Heart left ventricle (tissue), 16 donors: ENCODE data around the gene IGHMBP2. TPM values are rescaled to one million over a fixed set of nuclear protein-coding genes. Genes with fewer than 3 reads are reported as not detected.

Experiments used
- ATAC-seq, 4 donors: fragments of 200-7000 bp; cut with Tn5 transposase; one replicate each; pipeline ENCODE4 v1.9.1; 2020 to 2022; ENCODE audit warnings: moderate library complexity in 4 of 4, mild to moderate bottlenecking in 3 of 4, moderate number of reproducible peaks in 1 of 4
- DNase-seq, 5 donors: peaks; one replicate each; pipeline ENCODE4 v3.0.0-alpha.2; 2020
- H3K27ac ChIP-seq, 12 donors: fragments of 200-600 bp; sonication (generic) in 4 of 12; one replicate each; pipeline versions ENCODE4 v1.5.0 to v1.8.0; 2016 to 2022; ENCODE audit warnings: mild to moderate bottlenecking in 2 of 12
- H3K27me3 ChIP-seq, 9 donors: fragments of 200-600 bp; sonication (generic) in 2 of 9; one replicate each; pipeline versions ENCODE4 v1.5.1 to v1.8.0; 2016 to 2022; ENCODE audit warnings: mild to moderate bottlenecking in 3 of 9
- H3K36me3 ChIP-seq, 9 donors: fragments of 200-600 bp; sonication (generic) in 2 of 9; one replicate each; pipeline versions ENCODE4 v1.5.0 to v1.8.0; 2018 to 2022; ENCODE audit warnings: mild to moderate bottlenecking in 2 of 9
- H3K4me1 ChIP-seq, 12 donors: fragments of 200-600 bp; sonication (generic) in 4 of 12; one replicate each; pipeline versions ENCODE4 v1.5.0 to v1.8.0; 2016 to 2022; ENCODE audit warnings: mild to moderate bottlenecking in 3 of 12
- H3K4me3 ChIP-seq, 12 donors: fragments of 200-600 bp; sonication (generic) in 4 of 12; one replicate each; pipeline versions ENCODE4 v1.5.0 to v1.8.0; 2017 to 2022; ENCODE audit warnings: mild to moderate bottlenecking in 9 of 12, moderate library complexity in 4 of 12
- H3K9me3 ChIP-seq, 12 donors: fragments of 200-600 bp; sonication (generic) in 4 of 12; one replicate each; pipeline versions ENCODE4 v1.5.0 to v1.8.0; 2016 to 2022; ENCODE audit warnings: mild to moderate bottlenecking in 1 of 12
- CTCF ChIP-seq, 12 donors: fragments of 200-600 bp; sonication (generic) in 4 of 12; IDR thresholded peaks; one replicate each; pipeline versions ENCODE4 v1.5.0 to v1.8.0; 2018 to 2022; ENCODE audit warnings: antibody characterized with exemption in 12 of 12, mild to moderate bottlenecking in 5 of 12
- POLR2A ChIP-seq, 2 donors: fragments of 450-650 bp; IDR thresholded peaks; one replicate each; pipeline ENCODE4 v1.6.1; 2017; ENCODE audit warnings: antibody characterized with exemption in 2 of 2, mild to moderate bottlenecking in 2 of 2, moderate library complexity in 2 of 2
- WGBS, 4 donors: extraction: QIAGEN DNeasy Blood & Tissue Kit in 2 of 4; methylation state at CpG; one replicate each; pipeline versions ENCODE4 v1.1.5 to v1.1.7; 2013 to 2018; 5-methylcytosine and 5-hydroxymethylcytosine counted together
- intact Hi-C, 10 donors: fragments of 100-400 bp; cut with DNase I; formaldehyde crosslinking; loops; one replicate each; pipeline versions ENCODE4 v1.11.1 to v1.14.2; 2022
- polyA plus RNA-seq, 2 donors: library from polyadenylated mRNA; stranded (reverse); fragments of 200-250 nt; gene quantifications; one replicate each; pipeline ENCODE4 v1.2.3, GENCODE V29; 2013
- total RNA-seq, 9 donors: library from RNA; depleted of rRNA in 2 of 9; stranded (reverse); fragments of >200 nt in 2 of 9; fragmentation: NEBNext Ultra II Directional in 3 of 9; extraction: Animal tissue kit (Norgen Biotek cat#: 25700) in 3 of 9; gene quantifications; one replicate each; pipeline versions ENCODE4 v1.1.0 to v1.2.4, GENCODE V29; 2016 to 2023
- donor health status: ischemic (EF 13 %, LVEDD 7.1; RV severe dilation, severe dysfunction).
- donor health status: healthy with polysubstance abuse.
- donor health status: DM: no; HTN: yes; CAD: no.
- donor health status: DM: no; HTN: no; CAD: no.
- donor health status: ischemic (EF 25% LVEDD 6.9; RV normal size, moderate dysfunction).
- donor health status: ischemic (EF 25% LVEDD 5.7; RV mildly dilated, moderate dysfunction).
- donor health status: healthy.
- donor health status: DM: yes; HTN: yes; CAD: no.
- donor health status: ischemic (EF 35%, LVEDD 5.7; RV mildly dilated, moderate dysfunction).
- donor health status: nonischemic (EF 11% LVEDD 7.7; RV severe dilation, severe dysfunction).
- donor health status: DM: yes; HTN: yes; CAD: no.
- donor health status: PGD.
- donor health status: ischemic (EF 29% LVEDD 5.4; RV normal size, mild dysfunction).
- donor health status: nonischemic (EF 23%, LVEDD 6.1; RV moderate dilation, normal function).

IGHMBP2 gene
- total and polyA plus RNA-seq, 11 donors, result 8.3 to 18.9 (median 12.6) TPM

- Histone ChIP-seq H3K27ac (peak overlapping the region in 4 of 12 donors; percentile 3 to 82 (median 14)), H3K4me3 (no peak overlapping the region), H3K36me3 (peaks cover 0 to 89% (median 72%) of the 10 kb centered on the region in 9 donors), H3K4me1 (peaks cover 8 to 22% (median 18%) of the 10 kb centered on the region in 12 donors), H3K27me3 (no peaks in the 10 kb centered on the region), H3K9me3 (peaks cover 0 to 22% (median 16%) of the 10 kb centered on the region in 12 donors)
- 76 to 90% (median 81%) methylated on average over 3 of the region's 3 CpGs for WGBS, 4 donors
- intact Hi-C loops, result loop anchor here in 9 of 10 donors (10.0 kb wide), 3 partner anchors 121 to 721 kb away; partner anchors contain the start of genes TPCN2 (in 5 of the 9) and CCND1 (in 2 of the 9)
- ATAC-seq (no peak), DNase-seq (no peak)
- TF ChIP-seq POLR2A (IDR thresholded peaks at IDR 0.05) (no peak), CTCF (IDR thresholded peaks at IDR 0.05) (no peak)
These were observed 19.9 kb downstream of the IGHMBP2 start for GRCh38 chr11:68923614-68924013.

- intact Hi-C loops, result loop anchor here in 9 of 10 donors (10.0 kb wide), 3 partner anchors 121 to 721 kb away; partner anchors contain the start of genes TPCN2 (in 5 of the 9) and CCND1 (in 2 of the 9)
- H3K27me3 ChIP-seq, result no peaks in the 10 kb centered on the region
- peaks cover 0 to 22% (median 16%) of the 10 kb centered on the region in 12 donors for H3K9me3 ChIP-seq
- peak in 3 of 4 donors; percentile 38 to 76 (median 45) for ATAC-seq
- peak overlapping the region in 9 of 12 donors; percentile 19 to 82 (median 63) for H3K27ac ChIP-seq
- DNase-seq, result no peak
- TF ChIP-seq POLR2A (IDR thresholded peaks at IDR 0.05) (no peak), CTCF (IDR thresholded peaks at IDR 0.05) (peak in 2 of 12 donors; percentile 10 to 12)
- H3K4me1 ChIP-seq, result peaks cover 13 to 29% (median 25%) of the 10 kb centered on the region in 12 donors
- WGBS, 4 donors, result 71 to 78% (median 76%) methylated on average over 7 to 10 of the region's 10 CpGs
- peaks cover 0 to 90% (median 69%) of the 10 kb centered on the region in 9 donors for H3K36me3 ChIP-seq
- no peak overlapping the region for H3K4me3 ChIP-seq
These were observed 20.6 kb downstream of the IGHMBP2 start for GRCh38 chr11:68924073-68924925.

GRCh38 chr11:68925611-68926010 is 21.9 kb downstream of the IGHMBP2 start:
- Histone ChIP-seq H3K9me3 (peaks cover 0 to 22% (median 16%) of the 10 kb centered on the region in 12 donors), H3K36me3 (peaks cover 0 to 90% (median 71%) of the 10 kb centered on the region in 9 donors), H3K27ac (peak overlapping the region in 1 of 12 donors; percentile 82), H3K4me1 (peaks cover 13 to 35% (median 27%) of the 10 kb centered on the region in 12 donors), H3K27me3 (no peaks in the 10 kb centered on the region), H3K4me3 (no peak overlapping the region)
- TF ChIP-seq POLR2A (IDR thresholded peaks at IDR 0.05) (no peak), CTCF (IDR thresholded peaks at IDR 0.05) (no peak)
- WGBS, 4 donors, result 84 to 96% (median 95%) methylated on average over 3 of the region's 3 CpGs
- ATAC-seq, result no peak
- intact Hi-C loops, result loop anchor here in 9 of 10 donors (5.0 to 10.0 kb wide), 6 partner anchors 117 to 719 kb away; partner anchors contain the start of genes TPCN2 (in 6 of the 9) and CCND1 (in 2 of the 9)
- DNase-seq, result no peak
